GM23338 (cell line): ENCODE results near the gene RYR2. TPM values are rescaled to one million over a fixed set of nuclear protein-coding genes. Genes with fewer than 3 reads are reported as not detected.

Experiments
- ATAC-seq: fragments of 200-7000 bp; cut with Tn5 transposase; 3 replicates; pipeline ENCODE4 v1.9.1; 2020
- DNase-seq: peaks from one replicate; pipeline ENCODE4 v3.0.0-alpha.2; 2015; ENCODE audit warnings: low spot score
- H2AFZ ChIP-seq: fragments of 200-600 bp; sonication (generic); 2 replicates; pipeline ENCODE4 v1.8.0; 2016; ENCODE audit warnings: antibody characterized with exemption, mild to moderate bottlenecking, moderate library complexity
- H3F3A ChIP-seq: fragments of 200-600 bp; sonication (generic); replicated peaks from 2 replicates; pipeline ENCODE4 v1.8.0; 2017; ENCODE audit warnings: antibody characterized with exemption, mixed run types, low read depth
- H3K27ac ChIP-seq: fragments of 200-600 bp; sonication (generic); 2 replicates; pipeline ENCODE4 v1.6.1; 2016; ENCODE audit warnings: low read depth
- H3K27me3 ChIP-seq: fragments of 200-600 bp; sonication (generic); 2 replicates; pipeline ENCODE4 v1.8.0; 2016; ENCODE audit warnings: mild to moderate bottlenecking, mixed run types, moderate library complexity; ENCODE audit not compliant: insufficient read depth
- H3K36me3 ChIP-seq: fragments of 200-600 bp; sonication (generic); 2 replicates; pipeline ENCODE4 v1.8.0; 2016; ENCODE audit warnings: mild to moderate bottlenecking; ENCODE audit not compliant: insufficient read depth
- H3K4me1 ChIP-seq: fragments of 200-600 bp; sonication (generic); 2 replicates; pipeline ENCODE4 v1.8.0; 2016; ENCODE audit warnings: mild to moderate bottlenecking, moderate library complexity; ENCODE audit not compliant: insufficient read depth
- H3K4me2 ChIP-seq: fragments of 200-600 bp; sonication (generic); 2 replicates; pipeline ENCODE4 v1.7.1; 2017; ENCODE audit warnings: mixed run types
- H3K4me3 ChIP-seq: fragments of 200-600 bp; sonication (generic); 2 replicates; pipeline ENCODE4 v1.6.1; 2016; ENCODE audit warnings: mixed run types
- H3K79me2 ChIP-seq: fragments of 200-600 bp; sonication (generic); replicated peaks from 2 replicates; pipeline ENCODE4 v1.8.0; 2017; ENCODE audit warnings: mild to moderate bottlenecking; ENCODE audit not compliant: insufficient read depth
- H3K9me2 ChIP-seq: fragments of 200-600 bp; sonication (generic); 2 replicates; pipeline ENCODE4 v1.8.0; 2017; ENCODE audit not compliant: insufficient read depth
- H4K20me1 ChIP-seq: fragments of 200-600 bp; sonication (generic); replicated peaks from 2 replicates; pipeline ENCODE4 v1.8.0; 2017; ENCODE audit warnings: mild to moderate bottlenecking; ENCODE audit not compliant: insufficient read depth
- H3K27ac Mint-ChIP-seq: 2 replicates; pipeline ENCODE4 v1.8.0; 2020; ENCODE audit warnings: inconsistent platforms, mild to moderate bottlenecking, moderate library complexity, mixed read lengths
- H3K27me3 Mint-ChIP-seq: 3 replicates; pipeline ENCODE4 v1.8.0; 2022; ENCODE audit warnings: low read depth, mild to moderate bottlenecking, moderate library complexity, mixed read lengths, inconsistent platforms; ENCODE audit not compliant: insufficient read depth, poor library complexity
- H3K36me3 Mint-ChIP-seq: 3 replicates; pipeline ENCODE4 v1.8.0; 2021; ENCODE audit warnings: low read depth, mild to moderate bottlenecking, inconsistent platforms, moderate library complexity, mixed read lengths
- H3K4me1 Mint-ChIP-seq: 3 replicates; pipeline ENCODE4 v1.8.0; 2020; ENCODE audit warnings: mild to moderate bottlenecking, inconsistent platforms, mixed read lengths
- H3K4me3 Mint-ChIP-seq: 3 replicates; pipeline ENCODE4 v1.8.0; 2021; ENCODE audit warnings: moderate library complexity, mild to moderate bottlenecking, inconsistent platforms, mixed read lengths
- H3K9me3 Mint-ChIP-seq: 3 replicates; pipeline ENCODE4 v1.8.0; 2020; ENCODE audit warnings: moderate library complexity, mild to moderate bottlenecking, inconsistent platforms, mixed read lengths
- ETS1 ChIP-seq: IDR thresholded peaks from 2 replicates; pipeline ENCODE4 v1.6.1; 2016; ENCODE audit warnings: antibody characterized with exemption
- EZH2phosphoT487 ChIP-seq: fragments of 200-600 bp; sonication (generic); IDR thresholded peaks from one replicate; pipeline ENCODE4 v1.8.1; 2018; ENCODE audit warnings: antibody characterized with exemption; ENCODE audit not compliant: unreplicated experiment
- NANOG ChIP-seq: IDR thresholded peaks from 2 replicates; pipeline ENCODE4 v1.6.1; 2016; ENCODE audit warnings: antibody characterized with exemption, borderline replicate concordance
- POLR2AphosphoS5 ChIP-seq: IDR thresholded peaks from 2 replicates; pipeline ENCODE4 v1.6.1; 2016; ENCODE audit warnings: antibody characterized with exemption, low read depth
- STAT1 ChIP-seq: IDR thresholded peaks from one replicate; pipeline ENCODE4 v1.6.1; 2016; ENCODE audit warnings: antibody characterized with exemption; ENCODE audit not compliant: unreplicated experiment
- ZNF114 ChIP-seq: fragments of 250-450 bp; sonication (Bioruptor Pico); IDR thresholded peaks from 2 replicates; pipeline ENCODE4 v1.5.0; 2020; ENCODE audit warnings: mild to moderate bottlenecking, moderate library complexity
- ZNF462 ChIP-seq: fragments of 250-450 bp; sonication (Bioruptor Pico); IDR thresholded peaks from 2 replicates; pipeline ENCODE4 v1.5.0; 2020; ENCODE audit warnings: mild to moderate bottlenecking, moderate library complexity
- polyA plus RNA-seq: library from polyadenylated mRNA; unstranded; fragments of >200 nt; fragmentation: Nextera tagmentation; extraction: Ambion mirVana; gene quantifications from 2 replicates; pipeline ENCODE4 v1.2.1, GENCODE V29; 2016
- total RNA-seq: library from RNA; depleted of rRNA; stranded (reverse); fragments of >200 nt; shearing (Covaris generic); gene quantifications from 2 replicates; pipeline ENCODE4 v1.2.3, GENCODE V29; 2014

RYR2 gene
- total and polyA plus RNA-seq, 2 experiments from 2014 or later: 8.9 to 10.0 TPM

GRCh38 chr1:237687804-237688203 is 645.8 kb downstream of the RYR2 start:
- H3K9me3 Mint-ChIP-seq: no peaks in the 10 kb centered on the region

More at GRCh38 chr1:237687804-237688203, 645.8 kb downstream of the RYR2 start:
- H3K27me3 ChIP-seq: no peaks in the 10 kb centered on the region
- no peak overlapping the region for H3K4me3 ChIP-seq
- no peaks in the 10 kb centered on the region for H4K20me1 ChIP-seq
- Mint-ChIP-seq H3K4me3 (no peak overlapping the region), H3K36me3 (no peaks in the 10 kb centered on the region), H3K4me1 (peaks cover 15% of the 10 kb centered on the region), H3K27me3 (no peaks in the 10 kb centered on the region), H3K27ac (0 out of 2 replicates have a peak overlapping the region, but pooled peaks have one; percentile 15)
- ATAC-seq (no peak), DNase-seq (no peak)
- H2AFZ ChIP-seq: no peak overlapping the region
- H3F3A ChIP-seq: no peaks in the 10 kb centered on the region
- no peaks in the 10 kb centered on the region for H3K79me2 ChIP-seq
- no peaks in the 10 kb centered on the region for H3K36me3 ChIP-seq
- H3K4me2 ChIP-seq: no peak overlapping the region
- no peaks in the 10 kb centered on the region for H3K9me2 ChIP-seq
- peaks cover 10% of the 10 kb centered on the region for H3K4me1 ChIP-seq
- no peak overlapping the region for H3K27ac ChIP-seq
- no peak for TF ChIP-seq ZNF114
- TF ChIP-seq NANOG: no peak
- TF ChIP-seq EZH2phosphoT487: no peak
- TF ChIP-seq ZNF462 (CRISPR knock-in tag): no peak
- no peak for TF ChIP-seq ETS1
- no peak for TF ChIP-seq POLR2AphosphoS5
- TF ChIP-seq STAT1: no peak
